Fibroblast of skin of abdomen (primary cell): ENCODE data around the gene MROH2A.

Experiments
- DNase-seq: peaks from one replicate; pipeline ENCODE4 v3.0.0-alpha.2; 2013

The MROH2A gene

DNA sequence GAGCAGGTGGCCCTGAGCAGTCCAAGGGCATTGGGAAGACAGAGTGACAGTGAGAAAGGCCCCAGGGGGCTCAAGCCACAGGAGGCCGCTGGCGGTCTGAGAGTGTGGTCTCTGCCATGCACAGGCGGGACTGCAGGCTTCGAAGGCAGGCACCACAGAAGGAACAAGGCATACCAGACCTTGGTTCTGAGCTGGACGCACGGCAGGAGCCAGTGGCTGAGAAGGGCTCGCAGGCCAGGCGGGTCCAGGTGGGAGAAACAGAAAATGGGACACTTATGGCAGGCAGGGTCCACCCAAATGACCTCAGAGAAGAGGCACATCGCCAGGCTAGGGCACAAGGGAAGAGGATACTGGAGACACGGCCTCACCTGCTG lies 61.3 kb downstream of the MROH2A start:
- DNase-seq, result no peak

DNA sequence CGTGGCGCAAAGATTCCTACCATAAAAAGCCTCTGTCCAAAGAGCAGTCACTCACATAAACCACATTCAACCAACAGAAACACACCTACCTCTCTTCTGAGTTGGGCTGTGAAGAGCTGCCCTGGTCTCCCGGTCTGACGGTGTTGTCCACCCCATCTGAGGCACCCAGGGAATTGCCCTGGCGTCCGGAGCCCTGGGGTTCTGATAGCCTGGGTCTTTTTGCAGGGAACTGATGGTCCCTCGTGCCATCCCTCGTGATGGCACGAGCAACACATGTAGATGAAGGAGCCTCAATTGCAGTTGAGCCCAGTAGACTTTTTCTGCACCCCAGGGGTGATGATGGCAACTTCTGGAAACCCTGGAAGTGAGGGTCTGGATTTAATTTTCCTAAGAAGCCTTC lies 62.4 kb downstream of the MROH2A start:
- no peak for DNase-seq

DNA sequence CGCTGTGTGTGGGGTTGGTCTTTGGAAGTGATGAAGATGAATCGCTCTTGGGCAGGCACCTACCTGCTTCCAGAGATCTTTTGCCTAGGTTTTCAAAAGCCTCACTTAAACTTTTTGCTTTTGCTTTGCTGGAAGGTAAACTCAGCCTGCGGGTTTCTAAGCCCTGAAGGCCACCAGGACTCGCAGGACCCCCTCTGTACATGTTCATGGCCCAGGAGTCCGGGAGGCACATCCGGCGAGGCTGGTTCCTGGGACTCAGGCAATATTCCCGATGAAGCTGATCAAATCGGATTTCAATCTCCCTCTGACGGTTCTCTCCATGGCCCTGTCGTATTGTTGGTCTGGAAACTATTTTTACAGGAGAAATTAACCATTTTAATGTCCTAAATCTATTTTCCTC lies 63.1 kb downstream of the MROH2A start:
- no peak for DNase-seq

GRCh38 chr2:233844064-233844807 lies 66.1 kb downstream of the MROH2A start:
- no peak for DNase-seq

DNA sequence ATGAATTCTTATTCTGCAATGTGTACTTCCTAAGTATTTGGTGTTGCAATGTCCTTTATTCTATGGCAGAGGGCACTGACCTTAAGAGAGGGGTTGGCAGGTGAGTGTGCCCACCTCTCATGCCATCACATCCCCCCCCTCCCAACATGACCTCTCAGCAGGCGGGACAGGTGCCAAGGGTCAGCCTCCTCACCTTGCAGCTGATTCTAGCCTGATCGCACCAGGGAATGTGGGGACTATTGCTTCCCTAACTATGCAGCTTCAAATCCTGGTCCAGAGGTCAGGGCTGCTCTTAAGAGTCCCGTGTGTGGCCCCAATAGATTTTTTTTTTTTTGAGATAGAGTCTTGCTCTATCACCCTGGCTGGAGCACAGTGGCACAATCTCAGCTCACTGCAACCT lies 66.7 kb downstream of the MROH2A start:
- no peak for DNase-seq

DNA sequence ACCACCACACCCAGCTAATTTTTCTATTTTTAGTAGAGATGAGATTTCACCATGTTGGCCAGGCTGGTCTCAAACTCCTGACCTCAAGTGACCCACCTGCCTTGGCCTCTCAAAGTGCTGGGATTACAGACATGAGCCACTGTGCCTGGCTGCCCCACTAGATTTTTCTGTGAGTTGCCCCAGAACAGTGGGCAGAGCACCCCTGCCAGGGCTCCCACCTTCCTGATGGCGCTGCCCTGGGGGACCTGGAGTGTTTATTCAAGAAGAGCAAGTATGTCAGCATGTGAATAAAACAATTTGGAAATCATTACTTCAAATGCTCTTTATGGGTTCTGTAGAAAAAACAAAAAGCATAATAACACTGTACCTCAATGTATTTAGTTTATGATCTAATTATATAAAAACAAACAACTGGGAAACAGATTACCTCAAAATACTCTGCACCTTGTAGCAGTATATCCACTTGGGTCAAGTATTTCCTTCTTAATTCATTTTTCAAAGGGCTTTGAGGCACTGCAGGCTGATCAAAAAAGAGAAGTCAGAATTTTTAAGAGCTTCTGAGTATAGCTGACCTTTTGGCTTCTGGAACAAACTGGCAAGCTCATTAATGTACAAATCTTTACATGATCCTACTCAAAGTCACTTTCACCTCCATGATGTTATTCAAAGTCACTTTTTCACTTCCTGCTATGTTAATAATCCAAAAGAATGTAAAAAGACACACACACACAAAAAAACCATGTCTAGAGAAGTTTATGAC lies 67.4 kb downstream of the MROH2A start:
- DNase-seq, result no peak

DNA sequence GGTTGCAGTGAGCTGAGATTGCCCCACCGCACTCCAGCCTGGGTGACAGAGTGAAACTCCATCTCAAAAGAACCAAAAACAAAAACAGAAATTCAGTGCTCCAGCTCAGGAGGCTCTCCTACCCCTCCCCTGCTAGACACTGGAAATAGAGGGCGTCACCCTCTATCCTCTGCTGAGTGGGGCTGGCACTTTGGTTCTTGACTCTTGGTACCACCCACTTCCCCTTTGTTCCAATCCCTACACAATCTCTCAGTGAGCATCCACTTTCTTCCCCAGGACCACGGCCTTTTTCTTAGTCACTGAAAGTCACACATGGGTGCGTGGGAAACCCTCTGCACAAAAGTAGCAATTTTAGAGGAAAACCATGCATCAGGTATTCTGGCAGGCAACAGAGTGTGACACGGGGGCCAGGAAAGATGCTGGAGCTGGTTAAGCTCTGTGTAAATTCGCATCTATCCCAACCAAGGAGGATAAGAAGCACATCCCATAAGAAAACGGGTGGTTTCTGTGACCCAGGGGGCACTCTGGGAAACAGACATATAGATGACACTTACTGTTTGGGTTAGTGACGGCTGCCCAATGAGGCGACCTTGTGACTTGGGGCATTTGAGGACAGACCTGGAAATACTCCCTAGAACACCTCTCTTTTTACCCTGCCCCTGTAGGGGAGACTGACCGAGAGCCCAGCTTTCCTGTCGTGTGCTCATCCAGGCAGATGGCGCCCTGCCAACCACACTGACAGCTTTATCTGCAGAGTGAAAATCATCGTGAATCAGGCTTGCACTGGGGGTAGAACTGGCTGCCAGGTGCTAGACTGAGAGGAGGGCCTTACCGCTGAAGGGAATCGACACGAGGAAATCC lies 68.5 kb downstream of the MROH2A start:
- DNase-seq, result no peak

GRCh38 chr2:233847248-233847898 lies 69.2 kb downstream of the MROH2A start:
- no peak for DNase-seq

- no peak for DNase-seq
These were observed 70.1 kb downstream of the MROH2A start for GRCh38 chr2:233848276-233848675.

DNA sequence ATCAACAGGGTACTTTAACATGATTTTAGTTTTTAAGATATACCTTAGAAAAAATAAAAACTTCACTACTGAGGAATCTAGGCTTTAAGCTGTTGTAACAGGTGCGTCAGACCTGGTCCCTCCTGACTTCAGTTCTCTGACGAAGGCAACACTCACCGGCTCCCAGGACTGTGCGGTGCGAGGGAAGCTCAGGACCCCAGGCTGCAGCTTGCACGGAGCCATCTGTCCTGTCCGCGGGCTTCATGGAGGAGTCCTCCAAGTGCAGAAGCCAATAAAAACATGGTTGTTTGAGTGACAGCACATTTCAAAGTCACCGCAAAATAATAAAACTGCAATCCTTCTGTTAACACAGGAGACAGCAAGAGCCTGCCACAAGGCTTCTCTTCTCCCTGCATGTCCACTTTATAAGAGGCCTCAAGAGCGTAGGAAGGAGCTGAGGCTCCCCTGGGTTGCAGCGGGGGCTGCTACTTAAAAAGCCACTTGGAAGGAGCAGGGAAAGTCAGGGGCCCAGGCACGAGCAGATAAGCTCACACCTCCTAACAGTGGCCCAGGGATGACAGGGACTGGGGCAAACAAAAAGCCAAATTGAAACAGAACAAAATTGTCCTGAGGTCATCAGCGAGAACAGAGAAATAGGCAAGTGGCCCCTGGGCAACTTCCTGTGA lies 71.6 kb downstream of the MROH2A start:
- no peak for DNase-seq

GRCh38 chr2:233850745-233851144 lies 72.6 kb downstream of the MROH2A start:
- DNase-seq, result no peak

DNA sequence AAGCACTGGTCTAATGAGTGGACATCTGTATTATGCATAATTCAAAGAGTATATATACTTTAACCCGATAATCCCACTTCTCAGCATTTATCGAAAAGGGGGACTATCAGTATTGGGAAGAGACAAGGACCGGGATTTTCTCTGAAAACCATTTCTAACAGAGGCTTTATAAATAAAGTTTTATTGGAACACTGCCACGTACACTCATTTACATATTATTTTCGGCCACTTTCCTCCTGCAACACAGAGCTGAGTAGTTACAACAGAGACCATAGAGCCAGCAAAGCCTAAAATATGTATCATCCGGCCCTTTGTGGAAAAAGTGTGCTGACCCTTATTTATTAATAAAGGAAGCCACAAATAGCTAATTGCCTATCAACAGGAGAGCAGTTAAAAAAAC lies 73.0 kb downstream of the MROH2A start:
- no peak for DNase-seq

DNA sequence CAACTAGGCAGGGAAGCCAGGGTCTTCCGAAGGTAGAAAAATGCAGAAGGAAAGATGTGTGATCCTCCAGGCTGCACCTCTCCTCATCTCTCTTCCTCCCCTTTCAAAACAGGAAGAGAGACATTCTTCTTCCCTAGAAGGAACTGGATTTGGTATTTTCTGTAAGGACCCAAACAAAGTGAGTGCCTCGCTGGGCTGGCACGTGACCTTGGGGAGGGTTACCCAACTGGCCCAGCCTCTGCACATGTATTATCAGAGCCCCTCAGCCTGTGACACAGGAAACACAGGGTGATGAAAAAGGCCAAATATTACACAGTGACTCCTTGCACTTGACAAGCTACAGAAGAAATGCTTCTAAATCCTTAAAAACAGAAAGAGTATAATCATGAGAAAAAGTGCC lies 73.9 kb downstream of the MROH2A start:
- no peak for DNase-seq

- DNase-seq, result no peak
These were observed 75.2 kb downstream of the MROH2A start for GRCh38 chr2:233853353-233853752.

DNA sequence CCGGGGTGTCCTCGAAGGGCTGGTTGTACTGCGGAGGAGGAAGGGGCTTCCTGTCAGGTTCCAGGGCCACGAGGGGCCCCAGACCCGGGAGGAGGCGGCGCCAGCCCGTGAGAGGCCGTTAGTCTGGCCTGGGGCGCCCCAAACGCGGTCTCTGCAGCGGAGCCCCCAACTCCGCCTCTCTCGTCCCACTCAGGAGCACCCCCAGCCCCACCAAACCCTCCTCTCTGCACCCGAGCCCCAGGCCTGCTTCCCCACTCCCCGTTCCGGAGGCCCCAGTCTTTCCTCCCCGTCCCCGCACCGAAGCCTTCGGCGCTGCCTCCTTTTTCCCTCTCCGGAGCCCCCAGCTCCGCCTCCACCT lies 75.7 kb downstream of the MROH2A start:
- no peak for DNase-seq

DNA sequence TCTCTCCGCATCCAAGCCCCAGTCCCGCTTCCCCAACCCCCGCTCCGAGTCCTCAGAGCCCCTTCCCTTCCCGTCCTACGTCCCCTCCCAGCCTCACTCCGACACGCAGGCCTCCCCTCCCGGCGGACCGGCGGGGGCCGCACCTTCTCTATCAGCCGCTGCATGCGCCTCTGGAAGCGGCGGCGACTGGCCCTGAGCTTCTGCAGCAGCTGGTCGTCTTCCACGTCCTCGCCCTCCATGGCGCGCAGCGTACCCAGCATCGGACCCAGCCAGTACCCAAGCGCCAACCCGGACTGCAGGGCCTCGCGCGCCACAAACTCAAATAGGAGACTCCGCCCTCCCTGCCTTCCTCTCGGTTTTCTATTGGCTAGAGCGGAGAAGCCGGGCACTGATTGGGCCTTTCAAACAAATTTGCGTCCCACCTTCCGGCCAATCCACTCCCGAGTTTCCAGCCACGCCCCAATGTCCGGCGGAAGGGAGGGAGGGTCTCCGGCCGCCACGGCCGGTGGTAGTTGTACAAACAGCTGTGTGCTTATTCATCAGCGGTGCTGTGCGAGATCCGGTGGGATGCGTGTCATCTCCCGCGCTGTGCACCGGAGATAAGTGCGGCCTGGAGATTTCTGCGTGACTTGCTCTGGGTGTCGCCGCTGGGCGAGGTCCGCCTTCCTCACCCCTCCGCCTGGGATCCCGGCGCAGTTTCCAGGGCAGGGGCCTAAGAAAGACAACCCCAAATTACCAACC lies 76.3 kb downstream of the MROH2A start, which contains the start of gene HJURP:
Gene HJURP, minus strand, starts transcription at position 295 of the 741 bp plus-strand sequence. Its CDS starts 35 bp downstream, at position 260.
- peak; percentile 95 for DNase-seq

DNA sequence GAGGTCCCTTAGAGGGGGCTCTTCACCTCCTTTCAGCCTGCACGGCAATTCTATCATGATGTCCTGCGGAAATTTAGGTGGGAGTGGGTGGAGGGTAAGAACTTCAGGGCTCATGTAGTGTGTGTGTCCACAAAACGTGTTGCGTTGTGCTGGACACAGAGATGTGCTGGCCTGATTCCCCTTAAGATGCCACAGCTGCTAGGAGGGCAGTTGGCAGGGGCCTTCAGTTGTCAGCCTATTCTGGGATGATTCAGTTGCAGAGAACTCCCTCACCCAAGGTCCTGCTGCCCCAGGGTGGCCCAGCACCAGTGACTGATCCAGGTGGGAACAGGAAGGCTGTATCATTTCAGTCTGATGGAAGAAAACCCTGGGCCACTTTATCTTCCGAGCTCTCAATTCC lies 77.2 kb downstream of the MROH2A start:
- DNase-seq, result no peak

- DNase-seq, result no peak
These were observed 78.1 kb downstream of the MROH2A start for GRCh38 chr2:233856184-233856583.

GRCh38 chr2:233857511-233858141 lies 79.5 kb downstream of the MROH2A start:
- no peak for DNase-seq

DNA sequence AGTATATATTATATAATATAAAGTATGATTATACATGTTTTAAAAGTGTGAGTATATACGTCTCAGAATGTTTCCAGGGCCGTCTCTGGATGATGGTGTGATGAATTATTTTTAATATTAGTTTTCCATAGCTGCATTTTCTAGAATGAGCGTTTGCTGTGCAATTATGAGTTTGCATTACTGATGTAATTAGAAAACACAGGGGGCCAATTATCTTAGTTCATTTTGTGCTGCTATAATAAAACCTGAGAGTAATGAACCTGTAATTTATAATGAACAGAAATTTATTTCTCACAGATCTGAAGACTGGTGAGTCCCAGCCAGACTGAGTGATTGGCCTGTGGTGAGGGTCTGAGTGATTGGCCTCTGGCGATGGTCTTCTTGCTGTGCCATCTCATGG lies 80.2 kb downstream of the MROH2A start:
- no peak for DNase-seq

- no peak for DNase-seq
These were observed 84.2 kb downstream of the MROH2A start for GRCh38 chr2:233862261-233862768.
